Epithelial cell of esophagus (primary cell): ENCODE measurements around the gene C11orf65.
A peak's percentile ranks its signal among the peaks of the same experiment; 100 is the strongest.

Experiments used
- DNase-seq: peaks from one replicate; pipeline ENCODE4 v3.0.0; 2010; ENCODE audit warnings: low read depth
- H3K4me3 ChIP-seq: 2 replicates; pipeline ENCODE4 v1.5.1; 2011; ENCODE audit warnings: mild to moderate bottlenecking, low read length, control low read depth
- TF ChIP-seq, protein P1 (sequence below): IDR thresholded peaks from 2 replicates; pipeline ENCODE4 v1.5.1; 2011; ENCODE audit warnings: low read depth, mild to moderate bottlenecking, low read length, control low read depth, inconsistent platforms; ENCODE audit not compliant: insufficient read depth; ENCODE audit errors: missing control alignments

C11orf65 gene

DNA sequence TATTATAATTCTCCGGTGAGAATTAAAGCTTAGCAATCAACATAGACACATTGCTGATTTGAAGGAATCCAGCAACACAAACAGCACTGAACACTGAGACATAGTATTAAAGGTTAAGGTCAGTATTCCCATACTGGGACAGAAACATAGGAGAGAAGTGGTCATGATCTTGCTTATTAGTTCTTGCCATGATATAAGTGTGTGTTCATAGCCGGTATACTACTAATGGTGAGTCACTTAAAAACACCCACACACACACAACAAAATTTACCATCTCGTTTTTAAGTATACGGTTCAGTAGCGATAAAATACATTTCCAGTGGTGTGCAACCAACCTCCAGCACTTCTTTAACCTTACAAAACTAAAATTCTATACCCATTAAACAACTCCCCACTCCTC lies 96.3 kb downstream of the C11orf65 start:
- TF ChIP-seq, protein P1, sequence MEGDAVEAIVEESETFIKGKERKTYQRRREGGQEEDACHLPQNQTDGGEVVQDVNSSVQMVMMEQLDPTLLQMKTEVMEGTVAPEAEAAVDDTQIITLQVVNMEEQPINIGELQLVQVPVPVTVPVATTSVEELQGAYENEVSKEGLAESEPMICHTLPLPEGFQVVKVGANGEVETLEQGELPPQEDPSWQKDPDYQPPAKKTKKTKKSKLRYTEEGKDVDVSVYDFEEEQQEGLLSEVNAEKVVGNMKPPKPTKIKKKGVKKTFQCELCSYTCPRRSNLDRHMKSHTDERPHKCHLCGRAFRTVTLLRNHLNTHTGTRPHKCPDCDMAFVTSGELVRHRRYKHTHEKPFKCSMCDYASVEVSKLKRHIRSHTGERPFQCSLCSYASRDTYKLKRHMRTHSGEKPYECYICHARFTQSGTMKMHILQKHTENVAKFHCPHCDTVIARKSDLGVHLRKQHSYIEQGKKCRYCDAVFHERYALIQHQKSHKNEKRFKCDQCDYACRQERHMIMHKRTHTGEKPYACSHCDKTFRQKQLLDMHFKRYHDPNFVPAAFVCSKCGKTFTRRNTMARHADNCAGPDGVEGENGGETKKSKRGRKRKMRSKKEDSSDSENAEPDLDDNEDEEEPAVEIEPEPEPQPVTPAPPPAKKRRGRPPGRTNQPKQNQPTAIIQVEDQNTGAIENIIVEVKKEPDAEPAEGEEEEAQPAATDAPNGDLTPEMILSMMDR, result no peak
- DNase-seq, result peak; percentile 8
- no peak overlapping the region for H3K4me3 ChIP-seq

DNA sequence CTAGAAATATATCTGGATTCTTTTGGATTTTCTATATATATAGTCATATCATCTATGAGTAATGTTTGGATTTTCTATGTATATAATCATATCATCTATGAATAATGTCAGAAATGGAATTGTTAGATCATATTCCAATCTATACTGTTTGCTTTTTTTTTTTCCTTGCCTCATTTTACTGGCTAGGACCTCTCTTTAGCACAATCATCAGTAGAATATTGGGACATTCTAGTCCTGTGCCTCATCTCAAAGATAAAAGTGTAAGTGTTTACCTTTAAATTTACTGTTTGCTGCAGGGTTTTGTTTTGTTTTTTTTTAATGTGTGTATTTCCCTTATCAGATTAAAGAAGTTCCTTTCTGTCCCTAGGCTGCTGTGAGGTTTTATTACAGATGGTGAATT lies 97.0 kb downstream of the C11orf65 start:
- DNase-seq, result no peak
- TF ChIP-seq, protein P1, result no peak
- H3K4me3 ChIP-seq, result no peak overlapping the region

DNA sequence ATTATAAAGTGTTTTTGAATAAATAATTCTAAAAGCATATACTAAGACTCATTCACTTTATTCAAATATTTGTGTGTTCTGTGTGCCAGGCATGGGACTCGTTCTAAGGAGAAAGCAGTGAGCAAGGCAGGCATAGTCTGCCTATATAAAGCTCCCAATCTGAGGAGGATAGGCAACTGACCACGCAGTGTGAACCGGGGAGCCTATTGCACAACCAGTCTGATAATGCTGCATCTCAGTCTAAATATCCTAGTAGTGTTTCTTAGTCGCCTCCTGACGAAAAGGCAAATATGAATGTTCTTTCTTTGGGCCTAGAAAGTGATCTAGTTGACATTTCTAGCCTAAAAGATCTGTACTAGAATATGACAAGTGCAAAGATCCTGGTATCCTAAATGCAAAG lies 98.3 kb downstream of the C11orf65 start:
- DNase-seq, result no peak
- TF ChIP-seq, protein P1, result no peak
- H3K4me3 ChIP-seq, result no peak overlapping the region

DNA sequence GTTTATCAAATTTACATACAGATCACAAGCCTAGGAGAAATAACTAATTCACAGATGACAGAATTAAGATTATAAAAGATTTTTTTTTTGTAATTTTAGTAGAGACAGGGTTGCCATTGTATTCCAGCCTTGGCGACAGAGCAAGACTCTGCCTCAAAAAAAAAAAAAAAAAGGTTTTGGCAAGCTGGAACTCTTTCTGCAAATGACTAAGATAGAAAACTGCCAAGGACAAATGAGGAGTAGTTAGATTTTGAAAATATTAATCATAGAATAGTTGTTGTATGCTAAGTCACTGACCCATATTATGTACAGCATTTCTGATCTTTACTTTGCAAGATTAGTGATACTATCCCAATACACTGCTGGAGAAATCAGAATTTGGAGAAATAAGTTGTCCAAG lies 99.2 kb downstream of the C11orf65 start:
- peak; percentile 36 for DNase-seq
- H3K4me3 ChIP-seq, result no peak overlapping the region
- TF ChIP-seq, protein P1, result no peak

DNA sequence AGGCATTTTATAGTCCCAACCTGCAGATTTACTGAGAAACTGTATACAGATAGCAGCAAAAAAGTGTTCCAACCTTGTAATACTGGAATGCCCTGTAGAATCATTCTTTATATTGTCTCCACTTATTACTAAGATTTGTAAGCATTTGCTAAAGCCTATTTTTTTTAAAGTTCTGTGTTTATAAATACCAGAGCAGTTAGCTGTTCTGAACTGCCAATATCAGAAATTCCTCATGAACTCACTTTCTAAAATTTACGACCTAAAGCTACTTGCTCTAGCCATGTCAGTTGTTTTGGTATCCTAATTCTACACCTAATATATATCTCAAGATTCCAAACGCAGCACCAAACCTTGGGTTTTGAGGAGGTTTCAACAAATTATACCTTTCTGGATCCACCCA lies 103.2 kb downstream of the C11orf65 start:
- DNase-seq, result no peak
- TF ChIP-seq, protein P1, result no peak
- no peak overlapping the region for H3K4me3 ChIP-seq

DNA sequence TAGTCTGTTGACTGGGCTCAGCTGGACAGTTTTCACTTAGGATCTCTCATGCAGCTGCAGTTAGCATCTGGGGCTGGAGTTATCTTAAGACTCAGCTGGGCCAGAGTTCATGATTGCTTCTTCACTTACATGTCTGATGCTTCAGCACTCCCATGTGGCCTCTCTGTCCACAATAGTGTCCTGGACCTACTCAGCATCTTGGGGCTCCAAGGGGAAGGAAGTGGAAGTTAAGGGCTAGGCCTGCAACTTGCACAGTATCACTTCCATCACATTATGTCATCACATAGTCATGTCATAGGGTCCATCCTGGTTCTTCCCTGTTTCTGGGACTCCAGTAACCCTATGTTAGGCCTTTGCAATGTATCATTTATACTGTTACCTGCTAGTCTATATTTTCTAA lies 115.9 kb downstream of the C11orf65 start:
- H3K4me3 ChIP-seq, result no peak overlapping the region
- no peak for DNase-seq
- TF ChIP-seq, protein P1, result no peak

DNA sequence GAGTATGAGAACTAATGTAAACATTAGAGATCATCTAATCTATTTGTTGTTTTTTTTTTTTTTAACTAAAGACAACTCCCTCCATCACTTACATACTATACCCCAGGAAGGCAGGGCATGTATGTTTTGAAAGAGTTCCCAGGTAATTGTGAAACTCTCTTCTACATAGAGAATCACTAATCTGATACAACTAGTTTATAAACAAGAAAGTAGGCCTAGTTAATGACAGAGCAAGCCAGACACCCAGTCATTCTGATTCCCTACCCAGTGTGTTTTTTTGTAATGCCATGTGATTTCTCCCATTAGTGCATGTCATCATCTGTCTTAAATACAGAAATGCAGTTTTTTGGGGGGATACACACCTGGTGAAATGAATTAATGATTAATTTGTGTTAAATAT lies 120.9 kb downstream of the C11orf65 start:
- TF ChIP-seq, protein P1, result no peak
- peak; percentile 27 for DNase-seq
- no peak overlapping the region for H3K4me3 ChIP-seq
